RWPE1 (cell line): Measurements from ENCODE around the gene SENP3.
"Not testable (repeated sequence)": the region's sequence is repeated elsewhere in the genome, so short reads cannot be mapped to it uniquely, and the experiment has no call there.

Source experiments
- CTCF ChIA-PET: fragments of 350-600 bp; sonication (Branson Sonifier 250); formaldehyde crosslinking; extraction: SDS; loops from one replicate; lab custom pipeline; 2021; lab: Yijun Ruan, JAX
- POLR2A ChIA-PET: fragments of 400-600 bp; formaldehyde crosslinking; extraction: SDS; loops from one replicate; lab custom pipeline; 2020; ENCODE audit warnings: antibody characterized with exemption; ENCODE audit not compliant: low non-redundant PET; lab: Yijun Ruan, JAX
- DNase-seq: peaks from one replicate; pipeline ENCODE4 v3.0.0; 2012; ENCODE audit warnings: low spot score
- H3K27ac ChIP-seq: fragments of 450-650 bp; 2 replicates; pipeline ENCODE4 v1.5.1; 2017
- CTCF ChIP-seq: fragments of 450-650 bp; conservative IDR thresholded peaks from 2 replicates; pipeline ENCODE4 v1.5.1; 2017; ENCODE audit warnings: low read depth, mild to moderate bottlenecking

The SENP3 gene

GRCh38 chr17:7590743-7591142 is 29.0 kb downstream of the SENP3 start:
- no peak for TF ChIP-seq CTCF
- DNase-seq = peak; percentile 75
- ChIA-PET CTCF (interaction anchor here (0.6 kb wide), 1 partner anchor 66 kb away, joined by 3 read pairs; no protein-coding TSS in a partner anchor), POLR2A (interaction anchor here (1.5 to 3.1 kb wide), 2 partner anchors 16 to 19 kb away, joined by 3 to 28 read pairs; no protein-coding TSS in a partner anchor)
- peak overlapping the region; percentile 100 for H3K27ac ChIP-seq

- ChIA-PET CTCF (no interaction called here), POLR2A (interaction anchor here (1.5 kb wide), 1 partner anchor 20 kb away, joined by 3 read pairs; no protein-coding TSS in a partner anchor)
- peak overlapping the region; percentile 100 for H3K27ac ChIP-seq
- DNase-seq = no peak
- no peak for TF ChIP-seq CTCF
Observed at GRCh38 chr17:7591596-7591995, 29.9 kb downstream of the SENP3 start.

- H3K27ac ChIP-seq = peak overlapping the region; percentile 100
- no peak for DNase-seq
- no peak for TF ChIP-seq CTCF
- POLR2A ChIA-PET = no interaction called here
- CTCF ChIA-PET = no interaction called here
Observed at GRCh38 chr17:7592422-7593021, 30.8 kb downstream of the SENP3 start.

GRCh38 chr17:7593296-7593695 is 31.6 kb downstream of the SENP3 start:
- DNase-seq = no peak
- no peak for TF ChIP-seq CTCF
- CTCF ChIA-PET = no interaction called here
- POLR2A ChIA-PET = no interaction called here
- peak overlapping the region; percentile 100 for H3K27ac ChIP-seq

- DNase-seq, CTCF ChIA-PET, H3K27ac ChIP-seq, POLR2A ChIA-PET: not testable (repeated sequence)
Observed at GRCh38 chr17:7597561-7597960, 35.8 kb downstream of the SENP3 start.

- ChIA-PET POLR2A (no interaction called here), CTCF (no interaction called here)
- no peak for TF ChIP-seq CTCF
- H3K27ac ChIP-seq = no peak overlapping the region
- no peak for DNase-seq
Observed at GRCh38 chr17:7606280-7606679, 44.6 kb downstream of the SENP3 start.

- no peak for TF ChIP-seq CTCF
- ChIA-PET POLR2A (interaction anchor here (0.5 kb wide), 1 partner anchor 91 kb away, joined by 3 read pairs; no protein-coding TSS in a partner anchor), CTCF (interaction anchor here (0.7 to 1.8 kb wide), 2 partner anchors 21 to 44 kb away, joined by 3 to 8 read pairs; no protein-coding TSS in a partner anchor)
- H3K27ac ChIP-seq = no peak overlapping the region
- DNase-seq = no peak
Observed at GRCh38 chr17:7610641-7611040, 48.9 kb downstream of the SENP3 start.
